IMR-90 (cell line): ENCODE results near the gene ZNF771. TPM values are rescaled to one million over a fixed set of nuclear protein-coding genes. Genes with fewer than 3 reads are reported as not detected.

Experiments used
- ATAC-seq: fragments of 200-7000 bp; cut with Tn5 transposase; 2 replicates; pipeline ENCODE4 v1.9.1; 2020; ENCODE audit warnings: low read depth, mild to moderate bottlenecking, moderate library complexity
- BruUV-seq: library from RNA; stranded (reverse); fragments of 400-500 nt; replicated peaks from 2 replicates; lab custom pipeline; 2021; lab: Mats Ljungman, UMichigan
- CTCF ChIA-PET: fragments of 300-600 bp; formaldehyde crosslinking; extraction: SDS; loops from one replicate; lab custom pipeline; 2021; ENCODE audit warnings: antibody characterized with exemption; lab: Yijun Ruan, JAX
- POLR2A ChIA-PET: fragments of 300-600 bp; sonication (Branson Sonifier 250); formaldehyde crosslinking; loops from one replicate; lab custom pipeline; 2022; ENCODE audit warnings: antibody characterized with exemption; ENCODE audit not compliant: unreplicated experiment; lab: Charles Lee
- DNase-seq: peaks from one replicate; pipeline ENCODE4 v3.0.0; 2013
- H2AFZ ChIP-seq: replicated peaks from 2 replicates; pipeline ENCODE3; 2013; ENCODE audit warnings: low read length, mild to moderate bottlenecking; ENCODE audit not compliant: poor library complexity
- H2AK5ac ChIP-seq: 2 replicates; pipeline ENCODE4 v1.6.1; 2013; ENCODE audit warnings: low read depth, low read length, inconsistent platforms
- H2AK9ac ChIP-seq: replicated peaks from 2 replicates; pipeline ENCODE3; 2013; ENCODE audit warnings: mild to moderate bottlenecking, low read depth, low read length, moderate library complexity; ENCODE audit not compliant: poor library complexity
- H2BK120ac ChIP-seq: 2 replicates; pipeline ENCODE4 v1.6.1; 2013; ENCODE audit warnings: low read depth, low read length, inconsistent platforms
- H2BK15ac ChIP-seq: 3 replicates; pipeline ENCODE4 v1.6.1; 2013; ENCODE audit warnings: low read depth, low read length, inconsistent platforms
- H2BK20ac ChIP-seq: 2 replicates; pipeline ENCODE4 v1.6.1; 2013; ENCODE audit warnings: low read depth, mild to moderate bottlenecking, inconsistent platforms, low read length, moderate library complexity
- H2BK5ac ChIP-seq: 2 replicates; pipeline ENCODE4 v1.6.1; 2013; ENCODE audit warnings: mild to moderate bottlenecking, low read depth, low read length, inconsistent platforms; ENCODE audit not compliant: poor library complexity, severe bottlenecking
- H3K14ac ChIP-seq: replicated peaks from 2 replicates; pipeline ENCODE4 v1.6.1; 2013; ENCODE audit warnings: low read depth, low read length, inconsistent platforms
- H3K18ac ChIP-seq: 2 replicates; pipeline ENCODE4 v1.6.1; 2013; ENCODE audit warnings: low read depth, low read length, control low read depth
- H3K23ac ChIP-seq: 2 replicates; pipeline ENCODE4 v1.6.1; 2013; ENCODE audit warnings: low read depth, low read length, inconsistent platforms
- H3K27ac ChIP-seq: 2 replicates; pipeline ENCODE4 v1.5.1; 2013; ENCODE audit warnings: mild to moderate bottlenecking, control low read depth, low read length; ENCODE audit not compliant: insufficient read depth
- H3K27me3 ChIP-seq: 2 replicates; pipeline ENCODE4 v1.6.1; 2013; ENCODE audit warnings: low read length; ENCODE audit not compliant: control insufficient read depth, insufficient read depth
- H3K36me3 ChIP-seq: 2 replicates; pipeline ENCODE4 v1.6.1; 2013; ENCODE audit warnings: low read length, mixed read lengths; ENCODE audit not compliant: control insufficient read depth, insufficient read depth
- H3K4ac ChIP-seq: 2 replicates; pipeline ENCODE4 v1.6.1; 2013; ENCODE audit warnings: low read depth, low read length, inconsistent platforms
- H3K4me1 ChIP-seq: 2 replicates; pipeline ENCODE4 v1.6.1; 2013; ENCODE audit warnings: low read length, mixed read lengths; ENCODE audit not compliant: control insufficient read depth, insufficient read depth
- H3K4me2 ChIP-seq: 2 replicates; pipeline ENCODE4 v1.6.1; 2013; ENCODE audit warnings: low read depth, mild to moderate bottlenecking, control low read depth, low read length, moderate library complexity
- H3K4me3 ChIP-seq: 2 replicates; pipeline ENCODE4 v1.5.1; 2013; ENCODE audit warnings: low read depth, mild to moderate bottlenecking, control low read depth, low read length, moderate library complexity; ENCODE audit not compliant: insufficient read depth
- H3K56ac ChIP-seq: 2 replicates; pipeline ENCODE4 v1.6.1; 2013; ENCODE audit warnings: low read length, inconsistent platforms; ENCODE audit not compliant: insufficient read depth; ENCODE audit errors: extremely low read depth
- H3K79me1 ChIP-seq, 2 experiments: 2 replicates each; pipeline ENCODE4 v1.6.1; 2013; ENCODE audit warnings: low read length in 2 of 2, inconsistent platforms in 1 of 2, low read depth in 1 of 2
- H3K9ac ChIP-seq: 2 replicates; pipeline ENCODE4 v1.6.1; 2013; ENCODE audit warnings: low read depth, low read length, control low read depth
- H3K9me1 ChIP-seq: 2 replicates; pipeline ENCODE4 v1.6.1; 2013; ENCODE audit warnings: low read length, inconsistent platforms; ENCODE audit not compliant: insufficient read depth
- H3K9me3 ChIP-seq: 2 replicates; pipeline ENCODE4 v1.6.1; 2013; ENCODE audit warnings: low read length; ENCODE audit not compliant: control insufficient read depth, insufficient read depth
- H4K20me1 ChIP-seq: 2 replicates; pipeline ENCODE4 v1.6.1; 2013; ENCODE audit warnings: low read length, inconsistent platforms; ENCODE audit not compliant: insufficient read depth
- H4K5ac ChIP-seq: 2 replicates; pipeline ENCODE4 v1.6.1; 2013; ENCODE audit warnings: mild to moderate bottlenecking, low read depth, low read length, control low read depth
- H4K8ac ChIP-seq, 2 experiments: 2 replicates each; pipeline ENCODE4 v1.6.1; 2013; ENCODE audit warnings: low read depth in 2 of 2, low read length in 2 of 2, control low read depth in 1 of 2, inconsistent platforms in 1 of 2
- H4K91ac ChIP-seq: 2 replicates; pipeline ENCODE4 v1.6.1; 2013; ENCODE audit warnings: low read depth, low read length, inconsistent platforms; ENCODE audit not compliant: insufficient read depth
- FOS ChIP-seq: fragments of 150-350 bp; IDR thresholded peaks from 2 replicates; pipeline ENCODE4 v1.6.1; 2016; ENCODE audit warnings: low read depth, low read length
- MXI1 ChIP-seq: IDR thresholded peaks from 2 replicates; pipeline ENCODE4 v1.6.1; 2012; ENCODE audit warnings: low read depth, mild to moderate bottlenecking, low read length, moderate library complexity, borderline replicate concordance
- NFE2L2 ChIP-seq: fragments of 150-350 bp; IDR thresholded peaks from 2 replicates; pipeline ENCODE4 v1.6.1; 2016; ENCODE audit warnings: low read depth, mild to moderate bottlenecking, low read length
- RAD21 ChIP-seq: IDR thresholded peaks from 2 replicates; pipeline ENCODE4 v1.6.1; 2012; ENCODE audit warnings: low read length, improper control_type of control experiment
- WGBS, 2 experiments: methylation state at CpG; one replicate each; pipeline versions ENCODE4 v1.1.5 to v1.1.7; 2013; ENCODE audit warnings: missing lambda C conversion rate in 2 of 2; ENCODE audit not compliant: insufficient read length in 1 of 2; ENCODE audit errors: extremely low coverage in 2 of 2; 5-methylcytosine and 5-hydroxymethylcytosine counted together
- dilution Hi-C: fragments of 300-500 bp; cut with HindIII; formaldehyde crosslinking; loops from one replicate; pipeline ENCODE4 v1.14.3; 2018; ENCODE audit warnings: low sequenced_read_pairs; ENCODE audit not compliant: unreplicated experiment
- in situ Hi-C: fragments of 300-500 bp; cut with MboI; formaldehyde crosslinking; loops from 3 replicates; pipeline ENCODE4 v1.14.3; 2019; ENCODE audit warnings: low sequenced_read_pairs, inconsistent platforms, mixed read lengths
- intact Hi-C: fragments of 100-400 bp; cut with micrococcal nuclease; formaldehyde crosslinking; loops from 2 replicates; pipeline ENCODE4 v1.10.0; 2022
- polyA plus RNA-seq, 3 experiments: library from polyadenylated mRNA; depleted of rRNA; stranded (reverse); fragments of >200 nt; gene quantifications; 2 replicates each; pipeline ENCODE4 v1.2.3, GENCODE V29; 2012; ENCODE audit warnings: low replicate concordance in 1 of 3
- total RNA-seq: library from RNA; depleted of rRNA; stranded (reverse); fragments of >200 nt; gene quantifications from 2 replicates; pipeline ENCODE4 v1.2.3, GENCODE V29; 2012

ZNF771 gene
- total and polyA plus RNA-seq, 2 of the 4 experiments (the other 2 are of a cell fraction), result 5.2 to 10.9 TPM

DNA sequence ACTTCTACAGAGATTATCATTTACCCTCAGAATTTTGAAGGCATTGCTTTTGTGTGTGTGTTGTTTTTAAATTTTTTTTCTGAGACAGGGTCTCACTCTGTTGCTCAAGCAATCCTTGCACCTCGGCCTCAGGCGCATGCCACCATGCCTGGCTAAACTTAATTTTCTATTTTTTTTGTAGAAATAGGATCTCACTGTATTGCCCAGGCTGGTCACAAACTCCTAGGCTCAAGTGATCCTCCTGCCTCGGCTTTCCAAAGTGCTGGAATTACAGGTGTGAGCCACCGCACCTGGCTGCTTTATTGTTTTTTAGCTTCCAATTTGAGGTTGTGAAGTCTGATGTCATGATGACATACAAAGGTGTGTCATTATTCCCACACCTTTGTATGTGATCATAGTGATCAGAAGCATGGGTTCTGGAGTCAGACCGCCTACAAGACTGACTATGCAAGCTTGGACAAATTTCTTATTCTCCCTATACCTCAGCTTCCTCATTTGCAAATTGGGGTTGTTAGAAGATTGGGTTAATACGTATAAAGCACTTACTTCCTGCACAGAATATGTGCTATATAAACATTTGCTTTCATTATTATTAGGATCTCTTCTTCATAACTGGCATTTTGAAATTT lies 32.4 kb downstream of the ZNF771 start:
- no peak overlapping the region for H3K4me3 ChIP-seq
- POLR2A ChIA-PET, result no interaction called here
- in situ Hi-C loops (no loop called here), intact Hi-C loops (no loop called here), dilution Hi-C loops (no loop called here)
- no peak overlapping the region for H3K23ac ChIP-seq
- H2BK5ac ChIP-seq, result no peak overlapping the region
- H3K14ac ChIP-seq, result no peak overlapping the region
- H4K8ac ChIP-seq, result no peak overlapping the region
- no peak for ATAC-seq
- no peak overlapping the region for H2BK20ac ChIP-seq
- no peak overlapping the region for H3K56ac ChIP-seq
- CTCF ChIA-PET, result no interaction called here
- no peak overlapping the region for H4K5ac ChIP-seq
- no peak overlapping the region for H3K27ac ChIP-seq
- DNase-seq, result no peak
- no peak overlapping the region for H2BK15ac ChIP-seq
- H3K9me3 ChIP-seq, result 0 out of 2 replicates have a peak, but pooled peaks cover 3% of the 10 kb centered on the region
- no TSS peak for BruUV-seq
- no peak overlapping the region for H3K4me2 ChIP-seq
- no peak overlapping the region for H4K91ac ChIP-seq
- H2AFZ ChIP-seq, result no peak overlapping the region
- peaks cover 2% of the 10 kb centered on the region for H3K4me1 ChIP-seq
- no peak overlapping the region for H2AK9ac ChIP-seq
- H3K36me3 ChIP-seq, result peaks cover 9% of the 10 kb centered on the region
- peaks cover 9 to 18% of the 10 kb centered on the region in 2 experiments for H3K79me1 ChIP-seq
- H2BK120ac ChIP-seq, result no peak overlapping the region
- WGBS, 2 experiments, result no CpG with 5 or more reads among the region's 6 CpGs
- H3K9ac ChIP-seq, result no peak overlapping the region
- 0 out of 2 replicates have a peak, but pooled peaks cover 4% of the 10 kb centered on the region for H4K20me1 ChIP-seq
- H2AK5ac ChIP-seq, result no peak overlapping the region
- peaks cover 4% of the 10 kb centered on the region for H3K9me1 ChIP-seq
- TF ChIP-seq RAD21 (no peak), NFE2L2 (no peak), FOS (no peak), MXI1 (no peak)
- no peak overlapping the region for H3K18ac ChIP-seq
- H3K27me3 ChIP-seq, result peaks cover 10% of the 10 kb centered on the region; the same call in 1 of the 2 replicates
- no peak overlapping the region for H3K4ac ChIP-seq
